Raji (cell line): ENCODE data around the gene KNCN.

Source experiments
- POLR2A ChIP-seq: IDR thresholded peaks from 2 replicates; pipeline ENCODE4 v1.6.1; 2011; ENCODE audit warnings: low read depth, low read length, control low read depth; ENCODE audit not compliant: insufficient read depth

KNCN gene

DNA sequence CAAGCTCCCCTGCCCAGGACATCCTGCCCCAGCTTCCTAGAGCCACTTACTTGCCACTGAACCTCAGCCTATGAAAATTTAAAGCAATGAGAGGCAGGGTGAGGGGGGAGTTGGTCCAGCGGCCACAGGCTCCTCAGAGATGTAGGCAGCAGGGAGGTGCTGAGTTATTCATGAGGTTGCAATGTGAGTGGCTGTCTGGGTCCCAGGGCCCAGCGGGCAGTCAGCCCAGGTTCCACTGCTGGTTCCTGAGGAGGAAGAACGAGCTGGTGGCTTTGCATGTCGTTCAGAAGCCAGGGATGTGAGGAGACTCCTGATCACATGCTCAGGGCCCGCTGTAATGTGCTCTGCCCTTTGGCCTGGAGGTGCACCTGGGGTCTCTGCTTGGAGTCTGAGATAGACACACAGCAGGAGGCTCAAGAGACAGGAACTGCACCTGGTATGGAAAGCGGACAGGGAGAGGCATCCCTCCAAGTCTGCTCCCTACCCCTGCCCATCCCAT lies at the start of gene KNCN:
TSS of gene KNCN (minus strand) at position 51 of the 499 bp plus-strand sequence. CDS start 432 bp downstream, outside the sequence.
- TF ChIP-seq POLR2A, result no peak

DNA sequence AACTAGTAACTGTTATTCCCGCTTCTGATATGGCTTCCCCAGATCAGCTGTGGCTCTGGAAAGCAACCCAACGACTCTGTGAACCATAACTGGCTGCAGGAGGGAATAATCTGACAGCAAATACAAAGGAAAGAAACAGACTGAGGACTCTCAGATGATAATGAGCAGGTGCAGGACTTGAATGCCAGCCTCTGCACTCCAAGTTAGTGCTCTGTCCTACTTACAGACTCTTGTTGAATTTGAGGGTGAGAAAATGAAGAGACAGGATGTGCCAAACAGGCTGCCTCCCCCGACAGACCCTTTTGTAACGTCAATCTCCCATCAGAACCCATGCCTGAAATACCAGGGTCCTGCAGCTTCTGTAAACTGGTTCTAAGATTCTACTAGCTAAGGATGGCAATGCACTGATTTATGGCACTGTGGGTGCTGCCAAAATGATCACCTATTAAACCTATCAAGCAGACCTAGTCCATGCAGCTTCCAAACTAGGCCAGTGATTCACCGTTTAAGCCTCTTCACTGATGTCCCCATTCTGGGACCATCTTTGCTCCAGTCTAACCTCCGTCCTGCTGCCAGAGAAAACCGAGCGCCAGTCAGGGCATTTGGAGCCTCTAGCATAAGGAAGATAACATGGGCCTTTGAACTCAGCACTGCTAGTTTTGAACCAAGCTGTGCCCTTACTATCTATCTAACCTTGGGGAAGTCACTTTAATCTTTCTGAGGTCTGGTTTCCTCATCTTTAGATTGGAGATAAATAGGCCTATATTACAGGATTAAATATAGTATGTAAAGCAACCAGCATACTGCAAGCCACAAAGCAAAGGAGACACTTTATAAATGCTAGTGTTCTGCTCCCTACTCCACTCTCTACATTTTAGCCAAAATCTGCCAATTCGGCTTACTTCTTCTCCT lies 47.9 kb upstream of the KNCN start:
- TF ChIP-seq POLR2A, result no peak

DNA sequence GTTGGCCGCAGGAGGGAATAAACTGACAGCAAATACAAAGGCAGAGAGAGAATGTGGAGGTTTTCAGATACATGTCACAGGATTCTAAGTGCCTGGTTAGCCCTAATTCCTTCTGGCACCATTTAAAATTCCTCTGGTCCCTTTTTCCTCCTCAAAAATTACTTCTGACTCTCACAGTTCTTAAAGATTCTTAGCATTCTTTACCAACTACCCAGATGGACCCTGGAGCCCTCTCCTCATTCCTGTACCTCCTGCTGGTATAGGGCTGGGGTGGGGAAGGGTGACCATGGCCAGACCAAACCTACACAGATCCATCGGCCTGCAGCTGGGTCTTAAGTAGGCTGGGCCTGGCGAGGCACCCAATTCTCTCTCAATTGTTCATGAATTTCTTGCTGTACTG lies 45.4 kb upstream of the KNCN start:
- no peak for TF ChIP-seq POLR2A

DNA sequence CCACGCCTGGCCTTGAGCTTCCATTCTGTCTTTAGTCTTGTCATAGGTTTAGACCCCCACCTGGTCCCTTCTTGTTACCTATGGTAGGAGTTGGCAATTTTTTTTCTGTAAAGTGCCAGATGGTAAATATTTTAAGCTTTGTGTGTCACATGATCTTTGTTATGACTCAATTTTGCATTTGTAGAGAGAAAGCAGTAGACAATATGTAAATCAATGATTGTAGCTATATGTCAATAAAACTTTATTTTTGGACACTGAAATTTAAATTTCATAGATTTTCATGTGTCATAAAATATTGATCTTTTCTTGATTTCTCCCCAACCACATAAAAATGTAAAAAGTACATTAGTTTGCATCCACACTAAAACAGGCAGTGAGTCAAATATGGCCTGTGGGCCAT lies 44.6 kb upstream of the KNCN start:
- TF ChIP-seq POLR2A, result no peak

DNA sequence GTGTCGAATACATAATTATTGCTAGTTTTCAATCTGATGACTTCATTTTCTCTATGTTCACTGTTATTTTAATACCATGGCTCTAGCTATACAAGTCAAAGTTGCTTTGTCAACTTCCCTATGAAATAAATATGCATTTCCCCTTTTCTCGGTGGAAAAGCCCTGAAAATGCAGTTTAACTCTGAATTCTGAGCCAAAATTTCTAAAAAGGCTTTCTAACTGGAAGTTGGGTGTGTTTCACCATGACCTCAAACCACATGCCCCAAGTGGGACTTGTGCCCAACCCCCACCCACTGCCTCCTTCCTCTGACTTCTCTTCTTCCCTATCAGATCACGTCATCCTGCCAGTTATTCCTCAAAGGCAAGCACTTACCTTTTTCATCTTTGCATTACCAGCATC lies 43.7 kb upstream of the KNCN start:
- no peak for TF ChIP-seq POLR2A

DNA sequence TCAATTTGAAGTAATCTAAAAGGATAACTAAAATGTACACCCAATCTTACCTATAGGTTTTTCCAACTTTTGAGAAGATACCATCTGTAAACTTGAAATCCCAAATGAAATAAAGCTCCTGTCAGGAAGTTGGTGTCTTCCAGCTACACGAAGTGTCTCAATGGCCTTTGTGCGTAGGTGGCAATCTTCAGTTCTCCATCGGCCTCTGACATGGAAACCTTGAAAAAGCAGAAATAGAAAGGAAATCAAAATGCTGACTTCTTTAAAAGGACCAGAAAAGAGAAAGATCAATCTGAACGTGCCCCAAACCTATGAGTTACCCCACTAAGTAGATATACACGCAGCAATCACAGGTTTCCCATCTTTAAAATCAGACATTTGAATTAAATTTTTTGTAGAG lies 42.6 kb upstream of the KNCN start:
- no peak for TF ChIP-seq POLR2A

DNA sequence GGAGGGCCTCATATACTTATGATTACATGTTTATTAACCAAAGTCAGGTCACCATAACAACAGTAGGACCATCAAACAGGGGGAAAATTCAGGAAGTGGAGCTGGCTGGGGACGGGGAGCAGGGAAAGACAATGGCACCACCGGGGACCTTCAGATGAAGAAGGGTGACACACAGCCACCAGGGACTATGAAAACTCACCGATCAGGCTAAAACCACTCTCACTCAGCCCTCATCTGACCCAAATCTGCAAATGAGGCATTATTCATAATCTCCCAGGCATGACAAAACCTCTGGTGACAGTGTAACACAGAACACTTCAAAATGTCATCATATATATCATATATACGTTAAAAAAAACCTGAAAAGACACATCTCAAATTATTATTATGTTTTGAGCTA lies 41.4 kb upstream of the KNCN start:
- TF ChIP-seq POLR2A, result no peak

DNA sequence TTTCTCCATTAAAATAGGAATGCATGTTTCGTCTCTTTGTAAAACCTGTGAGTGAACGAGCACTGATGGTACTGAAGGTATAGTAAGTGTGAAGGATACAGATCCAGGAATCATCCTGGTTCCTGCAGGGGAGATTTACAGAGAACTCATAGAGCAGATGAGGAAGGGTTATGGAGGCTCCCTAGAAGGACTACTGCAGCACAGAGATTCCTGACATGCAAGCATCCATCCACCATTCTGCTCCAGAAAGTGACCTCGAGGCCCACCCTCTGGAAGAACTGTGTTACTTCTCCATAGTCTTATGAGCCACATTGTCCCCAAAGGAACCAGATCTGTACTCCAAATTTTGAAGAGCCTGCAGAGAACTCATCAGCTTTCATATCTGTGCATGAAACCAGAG lies 38.1 kb upstream of the KNCN start:
- no peak for TF ChIP-seq POLR2A

DNA sequence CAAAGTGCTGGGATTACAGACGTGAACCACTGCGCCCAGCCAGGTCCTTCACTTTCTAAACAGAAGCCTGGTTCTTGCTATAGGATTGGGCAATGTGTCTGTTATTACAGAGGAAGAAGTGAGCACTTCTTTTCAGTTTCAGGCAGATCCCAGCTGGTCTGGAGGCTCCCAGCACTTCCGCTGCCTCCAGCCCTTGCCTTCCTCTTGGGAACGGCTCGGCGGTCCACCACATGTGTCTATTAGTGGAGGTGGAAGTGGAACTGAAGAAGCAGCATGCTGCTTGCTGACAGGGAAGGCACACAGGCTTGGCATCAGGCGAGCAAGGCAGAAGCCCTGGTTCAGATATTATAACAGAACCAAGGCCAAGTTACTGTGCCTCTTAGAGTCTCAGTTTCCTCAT lies 35.6 kb upstream of the KNCN start:
- no peak for TF ChIP-seq POLR2A

DNA sequence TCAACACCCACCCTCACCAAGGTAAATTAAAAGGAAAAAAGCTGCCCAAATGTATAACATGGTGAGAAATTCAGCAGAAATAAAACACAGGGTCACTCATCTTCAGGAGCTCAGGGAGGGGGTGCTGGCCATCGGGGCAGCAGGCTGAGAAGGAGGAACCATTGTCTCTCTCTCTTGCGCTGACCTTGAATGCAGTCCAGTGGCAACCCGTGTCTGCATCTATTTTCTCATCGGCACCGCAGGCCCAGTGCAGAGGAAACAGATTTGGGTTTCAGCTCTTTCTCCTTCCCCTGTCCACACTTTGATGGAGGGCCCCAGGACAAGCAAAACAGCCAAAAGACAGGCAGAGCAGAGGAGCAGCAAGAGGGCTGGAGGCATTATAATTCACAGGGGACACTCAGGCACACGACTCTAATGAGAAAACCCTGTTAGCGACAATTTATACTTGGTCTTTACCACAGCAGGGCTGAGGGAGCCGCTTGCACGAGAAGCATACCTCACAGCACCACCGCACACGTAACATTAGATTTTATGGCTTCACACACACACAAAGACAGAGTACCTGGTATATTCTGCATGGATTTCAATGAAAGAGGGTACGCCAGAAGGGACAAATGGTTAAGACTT lies 34.0 kb upstream of the KNCN start:
- no peak for TF ChIP-seq POLR2A

DNA sequence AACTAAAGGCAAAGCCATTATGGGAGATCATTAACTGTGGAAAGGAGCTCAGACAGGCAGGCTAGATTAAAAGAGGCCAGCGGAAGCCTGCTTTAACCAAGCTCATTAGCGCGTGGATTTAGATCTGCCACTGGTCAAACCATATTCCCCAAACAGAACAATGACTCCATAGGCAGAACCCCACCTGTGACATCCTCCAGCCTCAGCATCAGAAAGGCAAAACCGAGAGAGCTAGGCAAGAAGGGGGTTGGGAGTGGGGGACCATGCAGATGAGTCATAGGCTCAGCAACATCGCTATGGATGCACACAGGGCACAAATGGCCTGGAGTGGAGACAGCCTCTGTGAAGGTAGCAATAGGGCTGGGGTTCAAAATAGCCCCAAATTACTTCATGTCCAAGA lies 32.0 kb upstream of the KNCN start:
- TF ChIP-seq POLR2A, result no peak

DNA sequence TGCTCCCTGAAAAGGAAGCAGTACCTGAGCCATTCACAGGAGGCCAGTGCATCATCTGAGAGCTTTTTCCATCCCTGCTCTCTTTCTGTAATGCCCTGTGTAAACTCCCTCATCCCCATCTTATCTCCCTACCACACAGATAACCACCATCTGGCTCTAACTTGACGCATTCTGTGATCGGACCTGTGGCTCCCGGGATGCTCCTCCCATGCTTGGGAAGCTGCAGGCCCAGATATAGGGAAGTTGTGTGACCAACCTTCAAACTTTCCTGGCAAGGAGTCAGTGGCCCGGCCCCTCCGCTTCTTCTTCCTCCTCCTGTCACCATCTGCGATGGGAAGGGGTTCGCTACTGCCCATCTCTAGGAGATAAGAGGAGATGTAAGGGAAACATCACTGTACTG lies 31.5 kb upstream of the KNCN start:
- TF ChIP-seq POLR2A, result no peak

DNA sequence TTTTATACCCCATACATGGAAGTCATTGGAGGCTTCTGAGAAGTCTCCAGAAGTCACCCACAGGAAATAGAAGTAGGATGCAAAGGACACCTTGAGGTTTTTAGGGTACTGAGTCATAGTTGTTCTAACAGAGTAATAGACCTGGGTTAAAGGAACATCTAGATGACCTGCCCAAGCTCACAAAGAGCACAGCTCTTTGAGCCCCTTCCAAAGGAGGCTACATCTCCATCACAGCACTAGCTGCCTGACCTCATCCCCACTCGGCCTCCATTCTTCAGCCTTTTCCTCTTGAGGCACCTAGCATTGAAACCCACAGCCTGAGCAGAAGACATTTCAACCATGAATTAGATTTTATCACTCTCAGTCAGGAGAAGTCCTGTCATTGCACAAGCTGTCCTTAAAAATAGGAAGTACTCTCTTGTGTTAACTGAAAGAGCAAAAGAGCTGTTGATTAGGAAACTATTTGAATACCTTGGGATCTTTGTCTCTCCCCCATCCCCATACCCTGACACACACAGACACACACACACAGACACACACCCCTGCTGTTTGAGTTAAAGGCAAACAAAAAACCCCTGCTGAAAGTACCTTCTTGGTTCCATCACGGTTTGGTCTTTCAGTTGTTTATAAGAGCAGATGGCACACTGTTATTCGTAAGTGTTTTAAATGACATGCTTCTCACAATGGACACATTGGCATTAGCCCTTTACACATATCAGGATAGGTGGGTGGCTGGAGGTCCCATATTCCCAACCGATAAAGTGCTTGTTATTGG lies 30.4 kb upstream of the KNCN start:
- no peak for TF ChIP-seq POLR2A

DNA sequence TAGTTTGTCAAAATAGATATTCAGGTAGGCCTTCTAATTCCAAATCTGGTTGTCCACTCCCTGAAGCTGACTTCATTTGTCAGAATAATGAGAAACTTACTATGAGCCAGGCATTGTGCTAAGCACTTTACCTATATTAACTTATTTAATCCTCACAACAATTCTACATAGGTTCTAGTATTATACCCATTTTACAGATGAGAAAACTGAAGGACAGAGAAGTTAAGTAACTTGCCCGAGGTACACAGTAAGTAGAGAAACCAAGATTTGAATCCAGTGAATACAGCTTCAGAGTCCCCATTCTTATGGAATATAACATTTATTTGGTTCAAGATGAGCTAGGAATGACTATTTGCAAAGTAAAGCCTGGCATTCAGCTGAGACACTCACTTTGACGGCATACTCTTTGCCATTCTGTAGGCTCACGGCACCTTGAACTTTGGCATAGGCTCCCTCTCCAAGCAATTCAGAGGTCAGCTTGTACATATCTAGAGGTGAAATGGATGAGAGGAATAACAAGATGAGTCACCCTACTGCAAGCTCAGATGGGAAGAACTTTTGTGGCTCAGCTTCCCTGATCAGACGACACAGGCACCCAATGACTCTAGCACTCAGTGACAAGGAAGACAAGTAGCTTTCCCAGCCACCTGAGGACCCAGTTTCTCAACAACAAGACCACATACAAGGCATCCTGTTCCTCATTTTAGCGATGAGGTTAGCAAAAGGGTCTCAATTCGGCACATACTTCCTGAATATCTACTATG lies 28.9 kb upstream of the KNCN start:
- no peak for TF ChIP-seq POLR2A

DNA sequence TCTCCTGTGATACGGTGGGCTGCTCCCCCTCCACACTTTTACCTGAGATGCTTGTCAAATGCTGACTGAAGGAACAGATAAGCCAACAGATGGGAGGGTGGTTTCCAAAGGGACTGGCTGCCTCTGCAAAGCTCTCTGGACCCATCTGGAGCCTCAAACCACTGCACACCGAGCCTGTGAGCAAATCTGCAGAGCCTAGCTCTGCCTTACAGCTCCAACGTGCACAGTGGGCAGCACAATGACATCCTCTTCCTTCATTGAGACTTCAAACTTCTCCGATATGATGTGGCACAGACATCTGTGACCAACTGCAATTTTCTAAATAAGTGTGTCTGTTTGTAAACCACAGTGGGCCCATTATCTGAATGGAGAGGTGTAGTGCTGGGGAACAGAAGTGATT lies 26.2 kb upstream of the KNCN start:
- no peak for TF ChIP-seq POLR2A
